GM18517 (cell line): ENCODE measurements around the gene RRAGD.

Experiments used
- ATAC-seq: cut with Tn5 transposase; IDR thresholded peaks from one replicate; pipeline ENCODE4 v1.9.1; 2021; ENCODE audit warnings: mild to moderate bottlenecking, moderate library complexity; ENCODE audit not compliant: unreplicated experiment

The RRAGD gene

GRCh38 chr6:89412071-89413005 is at the start of gene RRAGD:
TSS of gene RRAGD (minus strand) at chr6:89412273. CDS start at chr6:89411993, 280 bp downstream.
- peak; percentile 80 for ATAC-seq

DNA sequence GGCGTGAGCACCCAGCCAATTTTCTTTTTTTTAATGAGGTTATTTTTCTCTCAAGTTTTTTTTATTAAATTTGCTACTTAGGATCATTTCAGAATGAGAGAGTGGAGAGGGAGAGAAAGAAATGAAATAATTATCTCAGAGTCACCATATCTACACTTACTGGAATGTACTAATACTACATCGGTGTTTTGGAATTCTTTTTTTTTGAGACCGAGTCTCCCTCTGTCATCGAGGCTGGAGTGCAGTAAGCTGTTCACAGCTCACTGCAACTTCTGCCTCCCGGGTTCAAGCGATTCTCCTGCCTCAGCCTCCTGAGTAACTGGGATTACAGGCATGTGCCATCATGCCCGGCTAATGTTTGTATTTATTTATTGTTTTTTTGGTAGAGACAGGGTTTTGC is 48.6 kb upstream of the RRAGD start:
- no peak for ATAC-seq

DNA sequence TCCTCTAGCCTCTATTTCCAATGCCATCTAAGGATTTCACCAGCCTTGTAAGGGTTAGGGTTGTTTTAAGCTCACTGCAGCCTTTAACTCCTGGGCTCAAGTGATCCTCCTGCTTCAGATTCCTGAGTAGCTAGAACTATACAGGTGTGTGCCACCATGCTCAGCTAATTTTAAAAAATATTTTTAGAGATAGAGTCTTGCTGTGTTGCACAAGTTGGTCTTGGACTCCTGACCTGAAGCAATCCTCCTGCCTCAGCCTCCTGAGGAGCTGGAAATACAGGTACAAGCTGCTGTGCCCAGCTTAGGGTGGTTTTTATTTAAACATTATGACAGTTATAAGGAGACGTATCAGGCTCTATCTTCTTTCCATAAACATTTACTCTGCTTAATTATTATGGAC is 47.4 kb upstream of the RRAGD start:
- ATAC-seq, result no peak

- no peak for ATAC-seq
These were observed 46.6 kb upstream of the RRAGD start for GRCh38 chr6:89458704-89459103.

GRCh38 chr6:89454300-89454699 is 42.2 kb upstream of the RRAGD start:
- no peak for ATAC-seq

DNA sequence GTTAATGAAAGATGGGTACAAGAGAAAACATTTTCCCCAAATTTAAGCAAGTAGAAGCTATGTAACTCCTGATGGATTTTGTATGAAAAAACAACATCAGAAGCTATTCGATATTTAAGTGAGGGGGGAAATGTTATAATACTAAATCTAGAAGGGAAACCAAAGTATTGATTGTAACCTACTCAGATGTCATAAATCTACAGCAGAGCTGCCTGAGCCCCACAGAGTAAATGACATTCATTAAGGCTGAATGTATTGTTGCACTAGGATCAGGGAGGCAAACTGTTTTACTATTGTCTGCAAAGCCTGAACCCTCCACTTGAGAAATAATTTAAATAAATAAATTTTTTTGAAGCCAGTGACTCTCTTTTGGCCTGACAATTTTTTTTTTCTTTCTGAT is 40.2 kb upstream of the RRAGD start:
- no peak for ATAC-seq

DNA sequence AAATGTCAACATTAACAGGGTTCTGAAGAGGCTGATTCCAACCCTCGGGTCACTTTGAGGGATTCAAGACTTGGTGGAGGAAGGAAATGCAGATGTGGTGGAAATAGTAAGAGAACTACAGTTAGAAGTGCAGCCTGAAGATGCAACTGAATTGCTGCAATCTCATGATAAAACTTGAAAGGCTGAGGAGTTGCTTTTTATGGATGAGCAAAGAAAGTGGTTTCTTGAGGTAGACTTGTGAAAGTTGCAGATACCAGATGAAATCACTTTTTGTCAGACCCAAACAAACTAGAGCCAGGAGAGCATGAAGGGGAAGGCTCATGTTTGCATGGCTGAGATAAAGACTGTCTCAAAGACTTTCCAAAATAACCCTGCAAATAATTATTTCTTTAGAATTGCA is 37.1 kb upstream of the RRAGD start:
- ATAC-seq, result no peak

- ATAC-seq, result no peak
These were observed 31.6 kb upstream of the RRAGD start for GRCh38 chr6:89443658-89444057.

GRCh38 chr6:89440200-89440599 is 28.1 kb upstream of the RRAGD start:
- ATAC-seq, result no peak

DNA sequence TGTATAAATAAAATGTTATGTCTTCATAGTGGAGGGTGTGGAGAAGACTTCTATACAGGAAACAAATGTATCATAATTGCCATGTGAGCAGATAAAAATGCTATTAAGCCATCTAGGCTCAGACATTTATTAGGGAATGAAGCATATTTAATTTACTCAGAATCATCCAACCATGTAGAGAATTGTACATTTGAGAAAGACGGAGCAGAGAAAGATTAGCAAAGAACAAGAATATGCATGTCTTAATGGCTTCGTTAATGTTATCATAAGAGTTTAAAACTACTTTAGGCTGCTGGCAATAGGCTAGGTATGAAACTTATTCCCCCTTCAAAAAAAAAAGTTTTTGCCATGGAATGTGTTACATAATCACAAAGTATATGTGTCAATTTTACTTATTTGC is 26.9 kb upstream of the RRAGD start:
- ATAC-seq, result no peak

GRCh38 chr6:89438248-89438647 is 26.2 kb upstream of the RRAGD start:
- ATAC-seq, result no peak

DNA sequence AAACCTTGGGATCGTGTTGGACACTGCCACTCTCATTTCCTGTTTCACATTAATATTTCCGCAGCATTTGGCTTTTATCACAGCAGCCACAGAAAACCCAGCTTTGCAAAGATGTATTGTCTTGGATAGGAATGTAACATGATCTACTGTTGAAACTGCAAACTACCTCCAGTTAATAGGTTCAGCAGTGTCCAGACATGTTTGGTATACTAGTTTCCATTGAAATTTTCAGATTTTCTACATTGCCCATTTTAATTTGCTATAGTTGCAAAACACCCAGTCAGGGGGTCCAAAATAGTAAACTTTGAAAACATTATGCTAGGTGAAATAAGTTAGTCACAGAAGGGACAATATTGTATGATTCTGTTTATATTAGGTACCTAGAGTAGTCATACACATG is 24.2 kb upstream of the RRAGD start:
- no peak for ATAC-seq

DNA sequence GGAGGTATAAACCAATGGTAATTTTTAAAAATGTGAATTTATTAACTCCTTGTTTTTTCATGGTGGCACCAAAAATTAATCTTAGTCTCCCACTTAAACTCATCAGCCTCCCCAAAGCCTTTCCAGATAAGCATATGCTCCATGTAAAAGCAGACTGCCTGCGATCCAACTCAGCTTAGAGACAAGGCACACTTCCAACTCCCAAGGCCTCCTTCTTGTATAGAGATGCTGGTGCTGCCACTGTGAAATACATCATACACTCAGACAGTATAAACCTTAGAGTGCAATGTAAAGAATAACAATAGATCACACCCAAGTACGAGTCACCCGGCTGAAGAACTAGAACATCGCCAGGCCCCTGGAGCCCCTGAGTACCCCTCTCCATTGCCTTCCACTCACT is 22.9 kb upstream of the RRAGD start:
- no peak for ATAC-seq

GRCh38 chr6:89434150-89434499 is 22.1 kb upstream of the RRAGD start:
- ATAC-seq, result no peak

DNA sequence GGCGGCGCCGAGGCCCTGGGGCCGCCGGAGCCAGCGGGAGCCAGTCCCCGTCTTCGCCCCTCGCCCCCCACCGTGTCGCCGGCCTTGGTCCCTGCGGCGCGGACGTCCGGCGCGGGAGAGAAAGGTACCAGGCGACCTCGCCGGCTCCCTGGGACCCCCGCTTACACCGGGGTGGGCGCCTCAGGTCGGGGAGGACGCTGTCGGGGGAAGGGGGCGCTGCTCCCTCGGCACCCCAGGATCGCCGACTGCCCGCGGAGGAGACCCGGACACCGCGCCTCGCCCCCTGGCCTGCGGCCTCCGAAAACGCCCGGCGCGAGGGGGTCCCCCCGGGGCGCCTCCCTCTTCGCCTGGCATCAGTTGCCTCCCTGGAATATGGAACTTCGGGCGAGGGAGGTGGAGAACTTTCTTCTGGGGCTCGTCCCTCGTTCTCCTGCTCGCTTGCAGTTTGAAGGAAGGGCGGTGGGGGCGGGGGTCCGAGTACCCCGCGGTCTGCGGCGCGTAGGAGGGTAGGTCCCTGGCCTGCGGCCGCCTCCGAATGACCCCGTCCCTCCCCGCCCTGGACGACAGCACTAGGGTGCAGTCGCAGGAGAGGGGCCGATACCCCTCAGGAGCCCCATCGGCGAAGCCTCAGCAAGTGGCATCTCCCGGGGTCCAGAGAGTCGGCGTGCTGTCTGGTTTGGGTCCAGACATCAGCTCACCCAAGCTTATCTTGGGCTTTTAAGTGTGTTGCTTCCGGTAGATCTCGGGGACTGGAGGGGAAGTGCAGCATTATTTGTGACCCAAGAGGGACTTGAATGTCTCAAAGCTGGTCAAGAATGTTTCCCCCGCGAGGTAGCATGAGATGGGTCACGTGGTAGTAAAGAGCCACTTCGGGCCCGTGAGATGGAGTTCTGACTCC is 21.4 kb upstream of the RRAGD start:
- ATAC-seq, result peak; percentile 38

- peak; percentile 66 for ATAC-seq
These were observed 20.8 kb upstream of the RRAGD start, which contains the start of gene ANKRD6 for GRCh38 chr6:89432875-89433251. TSS of gene ANKRD6 (plus strand) at chr6:89433152. CDS start at chr6:89566977, 133,825 bp downstream.

DNA sequence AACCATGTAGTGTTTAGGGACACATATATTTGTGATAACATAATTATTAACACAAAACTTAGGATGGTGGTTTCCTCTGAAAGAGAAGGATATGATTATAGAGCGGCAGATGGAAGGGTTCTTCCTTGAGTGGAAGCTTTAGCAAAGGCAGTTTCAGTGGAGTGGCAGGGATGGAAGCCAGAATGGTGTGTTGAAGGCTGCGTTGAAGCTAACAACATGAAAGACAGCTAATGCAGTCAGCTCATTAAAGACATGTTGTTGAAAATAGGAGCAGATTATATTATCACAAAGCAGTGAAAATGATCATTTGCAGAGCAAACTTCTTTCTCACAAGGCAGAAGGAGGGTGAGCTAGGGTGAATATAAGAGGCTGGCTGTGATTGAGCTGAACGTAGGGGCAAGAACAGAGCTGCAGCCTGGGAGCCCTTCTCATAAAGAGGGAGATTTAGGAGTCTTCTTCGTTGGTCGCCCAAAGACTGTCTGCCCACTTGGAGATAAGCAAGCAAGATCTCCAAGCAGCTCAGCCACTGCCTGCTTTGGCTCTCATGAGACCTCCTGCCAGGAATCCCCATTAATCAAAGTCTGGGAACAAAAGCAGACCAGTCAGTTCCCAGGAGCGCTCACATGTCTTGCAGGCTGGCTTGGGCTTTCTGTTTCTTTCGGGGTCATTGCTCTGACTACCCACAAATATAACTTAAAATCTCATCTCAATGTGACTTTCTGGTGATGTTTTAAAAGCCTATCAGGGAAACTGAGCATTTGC is 18.3 kb upstream of the RRAGD start:
- ATAC-seq, result no peak

DNA sequence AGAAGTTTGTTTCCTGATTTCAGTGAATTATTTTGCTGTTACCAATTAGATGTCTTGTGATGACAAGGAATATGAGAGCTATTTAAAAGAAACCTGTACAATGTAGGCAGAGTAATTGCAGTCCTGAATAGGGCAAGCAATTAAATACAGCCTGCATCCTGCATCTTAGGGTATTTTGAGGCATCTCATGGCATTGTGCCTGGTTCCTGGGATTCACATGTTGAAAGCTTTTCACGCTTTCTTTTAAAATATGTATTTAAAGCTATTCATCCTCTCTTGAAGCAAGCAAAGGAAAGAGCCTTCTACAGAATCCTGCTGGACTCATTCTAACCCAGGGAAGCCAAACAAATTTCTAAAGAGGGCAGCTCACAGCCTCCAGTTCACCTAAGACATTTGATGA is 4.7 kb upstream of the RRAGD start:
- ATAC-seq, result no peak

DNA sequence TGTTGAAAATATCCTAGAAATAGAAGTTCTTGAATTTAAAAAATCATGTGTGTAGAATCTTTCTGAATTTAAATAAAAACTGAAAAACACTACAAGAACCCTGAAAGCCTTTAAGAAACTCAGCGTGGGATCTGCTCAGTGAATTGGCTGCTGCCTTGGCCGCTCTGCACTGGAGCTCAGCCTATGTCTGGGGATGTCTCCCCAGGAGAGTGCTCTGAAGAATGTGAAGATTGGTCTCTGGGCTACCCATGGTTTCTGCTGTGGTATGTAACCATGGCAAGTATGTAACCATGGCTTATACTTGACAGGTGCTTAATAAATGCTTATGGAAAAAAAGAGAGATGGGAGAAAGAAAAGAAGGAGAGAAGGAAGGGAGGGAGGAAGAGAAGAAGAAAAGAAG is 3.1 kb upstream of the RRAGD start:
- ATAC-seq, result no peak

GRCh38 chr6:89414215-89414614 is 2.1 kb upstream of the RRAGD start:
- no peak for ATAC-seq

GRCh38 chr6:89413006-89413400 is 930 bp upstream of the RRAGD start:
- ATAC-seq, result no peak
